GM23338 (cell line): ENCODE measurements around the gene FAXDC2. TPM values are rescaled to one million over a fixed set of nuclear protein-coding genes. Genes with fewer than 3 reads are reported as not detected.

Source experiments
- ATAC-seq: fragments of 200-7000 bp; cut with Tn5 transposase; 3 replicates; pipeline ENCODE4 v1.9.1; 2020
- DNase-seq: peaks from one replicate; pipeline ENCODE4 v3.0.0-alpha.2; 2015; ENCODE audit warnings: low spot score
- H2AFZ ChIP-seq: fragments of 200-600 bp; sonication (generic); 2 replicates; pipeline ENCODE4 v1.8.0; 2016; ENCODE audit warnings: antibody characterized with exemption, mild to moderate bottlenecking, moderate library complexity
- H3F3A ChIP-seq: fragments of 200-600 bp; sonication (generic); replicated peaks from 2 replicates; pipeline ENCODE4 v1.8.0; 2017; ENCODE audit warnings: antibody characterized with exemption, mixed run types, low read depth
- H3K27ac ChIP-seq: fragments of 200-600 bp; sonication (generic); 2 replicates; pipeline ENCODE4 v1.6.1; 2016; ENCODE audit warnings: low read depth
- H3K27me3 ChIP-seq: fragments of 200-600 bp; sonication (generic); 2 replicates; pipeline ENCODE4 v1.8.0; 2016; ENCODE audit warnings: mild to moderate bottlenecking, mixed run types, moderate library complexity; ENCODE audit not compliant: insufficient read depth
- H3K36me3 ChIP-seq: fragments of 200-600 bp; sonication (generic); 2 replicates; pipeline ENCODE4 v1.8.0; 2016; ENCODE audit warnings: mild to moderate bottlenecking; ENCODE audit not compliant: insufficient read depth
- H3K4me1 ChIP-seq: fragments of 200-600 bp; sonication (generic); 2 replicates; pipeline ENCODE4 v1.8.0; 2016; ENCODE audit warnings: mild to moderate bottlenecking, moderate library complexity; ENCODE audit not compliant: insufficient read depth
- H3K4me2 ChIP-seq: fragments of 200-600 bp; sonication (generic); 2 replicates; pipeline ENCODE4 v1.7.1; 2017; ENCODE audit warnings: mixed run types
- H3K4me3 ChIP-seq: fragments of 200-600 bp; sonication (generic); 2 replicates; pipeline ENCODE4 v1.6.1; 2016; ENCODE audit warnings: mixed run types
- H3K79me2 ChIP-seq: fragments of 200-600 bp; sonication (generic); replicated peaks from 2 replicates; pipeline ENCODE4 v1.8.0; 2017; ENCODE audit warnings: mild to moderate bottlenecking; ENCODE audit not compliant: insufficient read depth
- H3K9me2 ChIP-seq: fragments of 200-600 bp; sonication (generic); 2 replicates; pipeline ENCODE4 v1.8.0; 2017; ENCODE audit not compliant: insufficient read depth
- H4K20me1 ChIP-seq: fragments of 200-600 bp; sonication (generic); replicated peaks from 2 replicates; pipeline ENCODE4 v1.8.0; 2017; ENCODE audit warnings: mild to moderate bottlenecking; ENCODE audit not compliant: insufficient read depth
- H3K27ac Mint-ChIP-seq: 2 replicates; pipeline ENCODE4 v1.8.0; 2020; ENCODE audit warnings: inconsistent platforms, mild to moderate bottlenecking, moderate library complexity, mixed read lengths
- H3K27me3 Mint-ChIP-seq: 3 replicates; pipeline ENCODE4 v1.8.0; 2022; ENCODE audit warnings: low read depth, mild to moderate bottlenecking, moderate library complexity, mixed read lengths, inconsistent platforms; ENCODE audit not compliant: insufficient read depth, poor library complexity
- H3K36me3 Mint-ChIP-seq: 3 replicates; pipeline ENCODE4 v1.8.0; 2021; ENCODE audit warnings: low read depth, mild to moderate bottlenecking, inconsistent platforms, moderate library complexity, mixed read lengths
- H3K4me1 Mint-ChIP-seq: 3 replicates; pipeline ENCODE4 v1.8.0; 2020; ENCODE audit warnings: mild to moderate bottlenecking, inconsistent platforms, mixed read lengths
- H3K4me3 Mint-ChIP-seq: 3 replicates; pipeline ENCODE4 v1.8.0; 2021; ENCODE audit warnings: moderate library complexity, mild to moderate bottlenecking, inconsistent platforms, mixed read lengths
- H3K9me3 Mint-ChIP-seq: 3 replicates; pipeline ENCODE4 v1.8.0; 2020; ENCODE audit warnings: moderate library complexity, mild to moderate bottlenecking, inconsistent platforms, mixed read lengths
- POLR2AphosphoS5 ChIP-seq: IDR thresholded peaks from 2 replicates; pipeline ENCODE4 v1.6.1; 2016; ENCODE audit warnings: antibody characterized with exemption, low read depth
- STAT1 ChIP-seq: IDR thresholded peaks from one replicate; pipeline ENCODE4 v1.6.1; 2016; ENCODE audit warnings: antibody characterized with exemption; ENCODE audit not compliant: unreplicated experiment
- ZNF331 ChIP-seq: fragments of 250-450 bp; sonication (Bioruptor Pico); IDR thresholded peaks from 2 replicates; pipeline ENCODE4 v1.5.0; 2020; ENCODE audit warnings: low read depth, mild to moderate bottlenecking, moderate library complexity
- polyA plus RNA-seq: library from polyadenylated mRNA; unstranded; fragments of >200 nt; fragmentation: Nextera tagmentation; extraction: Ambion mirVana; gene quantifications from 2 replicates; pipeline ENCODE4 v1.2.1, GENCODE V29; 2016
- total RNA-seq: library from RNA; depleted of rRNA; stranded (reverse); fragments of >200 nt; shearing (Covaris generic); gene quantifications from 2 replicates; pipeline ENCODE4 v1.2.3, GENCODE V29; 2014
- TF ChIP-seq, protein P1 (sequence below): fragments of 250-450 bp; sonication (Bioruptor Pico); IDR thresholded peaks from 2 replicates; pipeline ENCODE4 v1.5.0; 2020; ENCODE audit warnings: mild to moderate bottlenecking, moderate library complexity
- TF ChIP-seq, protein P2 (sequence below): IDR thresholded peaks from 2 replicates; pipeline ENCODE4 v1.6.1; 2016; ENCODE audit warnings: antibody characterized with exemption
- TF ChIP-seq, protein P3 (sequence below), 2 experiments: fragments of 200-600 bp in 1 of 2; sonication (generic) in 1 of 2; conservative IDR thresholded peaks; 2 replicates each; pipeline versions ENCODE4 v1.5.1 to v1.6.1; 2016 to 2017; ENCODE audit warnings: antibody characterized with exemption in 2 of 2, low read depth in 2 of 2, mild to moderate bottlenecking in 2 of 2, moderate library complexity in 1 of 2
- TF ChIP-seq, protein P4 (sequence below): IDR thresholded peaks from one replicate; pipeline ENCODE4 v1.6.1; 2018; ENCODE audit warnings: antibody characterized with exemption; ENCODE audit not compliant: unreplicated experiment

Gene FAXDC2
- total and polyA plus RNA-seq, 2 experiments from 2014 or later: 4.0 to 4.6 TPM

DNA sequence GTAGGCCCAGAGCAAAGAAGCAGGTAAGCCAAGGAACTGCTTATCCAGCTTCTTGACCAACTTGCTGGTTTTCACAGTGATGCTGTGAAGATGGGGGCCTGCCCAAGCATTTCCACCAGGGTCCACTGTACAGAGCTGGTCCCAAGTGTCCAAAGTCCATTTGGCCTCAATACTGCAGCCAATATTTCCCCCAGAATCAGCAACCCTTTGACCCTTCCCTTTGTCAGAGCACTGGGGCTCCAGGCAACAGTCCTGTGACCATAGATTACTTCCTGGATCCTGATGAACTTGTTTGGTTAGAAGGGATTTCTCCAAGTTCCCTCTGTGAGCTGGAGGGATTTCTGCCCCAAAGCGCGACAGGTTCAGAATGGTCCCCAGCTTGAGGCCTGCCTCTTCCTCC, 26.3 kb downstream of the FAXDC2 start:
- peaks cover 24% of the 10 kb centered on the region for H3K27me3 Mint-ChIP-seq
- H3K4me1 ChIP-seq: no peaks in the 10 kb centered on the region
- DNase-seq (no peak), ATAC-seq (no peak)
- TF ChIP-seq, protein P1, sequence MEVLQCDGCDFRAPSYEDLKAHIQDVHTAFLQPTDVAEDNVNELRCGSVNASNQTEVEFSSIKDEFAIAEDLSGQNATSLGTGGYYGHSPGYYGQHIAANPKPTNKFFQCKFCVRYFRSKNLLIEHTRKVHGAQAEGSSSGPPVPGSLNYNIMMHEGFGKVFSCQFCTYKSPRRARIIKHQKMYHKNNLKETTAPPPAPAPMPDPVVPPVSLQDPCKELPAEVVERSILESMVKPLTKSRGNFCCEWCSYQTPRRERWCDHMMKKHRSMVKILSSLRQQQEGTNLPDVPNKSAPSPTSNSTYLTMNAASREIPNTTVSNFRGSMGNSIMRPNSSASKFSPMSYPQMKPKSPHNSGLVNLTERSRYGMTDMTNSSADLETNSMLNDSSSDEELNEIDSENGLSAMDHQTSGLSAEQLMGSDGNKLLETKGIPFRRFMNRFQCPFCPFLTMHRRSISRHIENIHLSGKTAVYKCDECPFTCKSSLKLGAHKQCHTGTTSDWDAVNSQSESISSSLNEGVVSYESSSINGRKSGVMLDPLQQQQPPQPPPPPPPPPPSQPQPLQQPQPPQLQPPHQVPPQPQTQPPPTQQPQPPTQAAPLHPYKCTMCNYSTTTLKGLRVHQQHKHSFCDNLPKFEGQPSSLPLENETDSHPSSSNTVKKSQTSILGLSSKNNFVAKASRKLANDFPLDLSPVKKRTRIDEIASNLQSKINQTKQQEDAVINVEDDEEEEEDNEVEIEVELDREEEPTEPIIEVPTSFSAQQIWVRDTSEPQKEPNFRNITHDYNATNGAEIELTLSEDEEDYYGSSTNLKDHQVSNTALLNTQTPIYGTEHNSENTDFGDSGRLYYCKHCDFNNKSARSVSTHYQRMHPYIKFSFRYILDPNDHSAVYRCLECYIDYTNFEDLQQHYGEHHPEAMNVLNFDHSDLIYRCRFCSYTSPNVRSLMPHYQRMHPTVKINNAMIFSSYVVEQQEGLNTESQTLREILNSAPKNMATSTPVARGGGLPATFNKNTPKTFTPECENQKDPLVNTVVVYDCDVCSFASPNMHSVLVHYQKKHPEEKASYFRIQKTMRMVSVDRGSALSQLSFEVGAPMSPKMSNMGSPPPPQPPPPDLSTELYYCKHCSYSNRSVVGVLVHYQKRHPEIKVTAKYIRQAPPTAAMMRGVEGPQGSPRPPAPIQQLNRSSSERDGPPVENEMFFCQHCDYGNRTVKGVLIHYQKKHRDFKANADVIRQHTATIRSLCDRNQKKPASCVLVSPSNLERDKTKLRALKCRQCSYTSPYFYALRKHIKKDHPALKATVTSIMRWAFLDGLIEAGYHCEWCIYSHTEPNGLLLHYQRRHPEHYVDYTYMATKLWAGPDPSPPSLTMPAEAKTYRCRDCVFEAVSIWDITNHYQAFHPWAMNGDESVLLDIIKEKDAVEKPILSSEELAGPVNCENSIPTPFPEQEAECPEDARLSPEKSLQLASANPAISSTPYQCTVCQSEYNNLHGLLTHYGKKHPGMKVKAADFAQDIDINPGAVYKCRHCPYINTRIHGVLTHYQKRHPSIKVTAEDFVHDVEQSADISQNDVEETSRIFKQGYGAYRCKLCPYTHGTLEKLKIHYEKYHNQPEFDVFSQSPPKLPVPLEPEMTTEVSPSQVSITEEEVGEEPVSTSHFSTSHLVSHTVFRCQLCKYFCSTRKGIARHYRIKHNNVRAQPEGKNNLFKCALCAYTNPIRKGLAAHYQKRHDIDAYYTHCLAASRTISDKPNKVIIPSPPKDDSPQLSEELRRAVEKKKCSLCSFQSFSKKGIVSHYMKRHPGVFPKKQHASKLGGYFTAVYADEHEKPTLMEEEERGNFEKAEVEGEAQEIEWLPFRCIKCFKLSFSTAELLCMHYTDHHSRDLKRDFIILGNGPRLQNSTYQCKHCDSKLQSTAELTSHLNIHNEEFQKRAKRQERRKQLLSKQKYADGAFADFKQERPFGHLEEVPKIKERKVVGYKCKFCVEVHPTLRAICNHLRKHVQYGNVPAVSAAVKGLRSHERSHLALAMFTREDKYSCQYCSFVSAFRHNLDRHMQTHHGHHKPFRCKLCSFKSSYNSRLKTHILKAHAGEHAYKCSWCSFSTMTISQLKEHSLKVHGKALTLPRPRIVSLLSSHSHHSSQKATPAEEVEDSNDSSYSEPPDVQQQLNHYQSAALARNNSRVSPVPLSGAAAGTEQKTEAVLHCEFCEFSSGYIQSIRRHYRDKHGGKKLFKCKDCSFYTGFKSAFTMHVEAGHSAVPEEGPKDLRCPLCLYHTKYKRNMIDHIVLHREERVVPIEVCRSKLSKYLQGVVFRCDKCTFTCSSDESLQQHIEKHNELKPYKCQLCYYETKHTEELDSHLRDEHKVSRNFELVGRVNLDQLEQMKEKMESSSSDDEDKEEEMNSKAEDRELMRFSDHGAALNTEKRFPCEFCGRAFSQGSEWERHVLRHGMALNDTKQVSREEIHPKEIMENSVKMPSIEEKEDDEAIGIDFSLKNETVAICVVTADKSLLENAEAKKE (CRISPR knock-in tag): no peak
- TF ChIP-seq, protein P2, sequence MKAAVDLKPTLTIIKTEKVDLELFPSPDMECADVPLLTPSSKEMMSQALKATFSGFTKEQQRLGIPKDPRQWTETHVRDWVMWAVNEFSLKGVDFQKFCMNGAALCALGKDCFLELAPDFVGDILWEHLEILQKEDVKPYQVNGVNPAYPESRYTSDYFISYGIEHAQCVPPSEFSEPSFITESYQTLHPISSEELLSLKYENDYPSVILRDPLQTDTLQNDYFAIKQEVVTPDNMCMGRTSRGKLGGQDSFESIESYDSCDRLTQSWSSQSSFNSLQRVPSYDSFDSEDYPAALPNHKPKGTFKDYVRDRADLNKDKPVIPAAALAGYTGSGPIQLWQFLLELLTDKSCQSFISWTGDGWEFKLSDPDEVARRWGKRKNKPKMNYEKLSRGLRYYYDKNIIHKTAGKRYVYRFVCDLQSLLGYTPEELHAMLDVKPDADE: no peak
- TF ChIP-seq, protein P3, sequence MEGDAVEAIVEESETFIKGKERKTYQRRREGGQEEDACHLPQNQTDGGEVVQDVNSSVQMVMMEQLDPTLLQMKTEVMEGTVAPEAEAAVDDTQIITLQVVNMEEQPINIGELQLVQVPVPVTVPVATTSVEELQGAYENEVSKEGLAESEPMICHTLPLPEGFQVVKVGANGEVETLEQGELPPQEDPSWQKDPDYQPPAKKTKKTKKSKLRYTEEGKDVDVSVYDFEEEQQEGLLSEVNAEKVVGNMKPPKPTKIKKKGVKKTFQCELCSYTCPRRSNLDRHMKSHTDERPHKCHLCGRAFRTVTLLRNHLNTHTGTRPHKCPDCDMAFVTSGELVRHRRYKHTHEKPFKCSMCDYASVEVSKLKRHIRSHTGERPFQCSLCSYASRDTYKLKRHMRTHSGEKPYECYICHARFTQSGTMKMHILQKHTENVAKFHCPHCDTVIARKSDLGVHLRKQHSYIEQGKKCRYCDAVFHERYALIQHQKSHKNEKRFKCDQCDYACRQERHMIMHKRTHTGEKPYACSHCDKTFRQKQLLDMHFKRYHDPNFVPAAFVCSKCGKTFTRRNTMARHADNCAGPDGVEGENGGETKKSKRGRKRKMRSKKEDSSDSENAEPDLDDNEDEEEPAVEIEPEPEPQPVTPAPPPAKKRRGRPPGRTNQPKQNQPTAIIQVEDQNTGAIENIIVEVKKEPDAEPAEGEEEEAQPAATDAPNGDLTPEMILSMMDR (conservative IDR thresholded peaks at IDR 0.05; ENCODE audit: low read depth in 2 of 2): no peak
- TF ChIP-seq, protein P4, sequence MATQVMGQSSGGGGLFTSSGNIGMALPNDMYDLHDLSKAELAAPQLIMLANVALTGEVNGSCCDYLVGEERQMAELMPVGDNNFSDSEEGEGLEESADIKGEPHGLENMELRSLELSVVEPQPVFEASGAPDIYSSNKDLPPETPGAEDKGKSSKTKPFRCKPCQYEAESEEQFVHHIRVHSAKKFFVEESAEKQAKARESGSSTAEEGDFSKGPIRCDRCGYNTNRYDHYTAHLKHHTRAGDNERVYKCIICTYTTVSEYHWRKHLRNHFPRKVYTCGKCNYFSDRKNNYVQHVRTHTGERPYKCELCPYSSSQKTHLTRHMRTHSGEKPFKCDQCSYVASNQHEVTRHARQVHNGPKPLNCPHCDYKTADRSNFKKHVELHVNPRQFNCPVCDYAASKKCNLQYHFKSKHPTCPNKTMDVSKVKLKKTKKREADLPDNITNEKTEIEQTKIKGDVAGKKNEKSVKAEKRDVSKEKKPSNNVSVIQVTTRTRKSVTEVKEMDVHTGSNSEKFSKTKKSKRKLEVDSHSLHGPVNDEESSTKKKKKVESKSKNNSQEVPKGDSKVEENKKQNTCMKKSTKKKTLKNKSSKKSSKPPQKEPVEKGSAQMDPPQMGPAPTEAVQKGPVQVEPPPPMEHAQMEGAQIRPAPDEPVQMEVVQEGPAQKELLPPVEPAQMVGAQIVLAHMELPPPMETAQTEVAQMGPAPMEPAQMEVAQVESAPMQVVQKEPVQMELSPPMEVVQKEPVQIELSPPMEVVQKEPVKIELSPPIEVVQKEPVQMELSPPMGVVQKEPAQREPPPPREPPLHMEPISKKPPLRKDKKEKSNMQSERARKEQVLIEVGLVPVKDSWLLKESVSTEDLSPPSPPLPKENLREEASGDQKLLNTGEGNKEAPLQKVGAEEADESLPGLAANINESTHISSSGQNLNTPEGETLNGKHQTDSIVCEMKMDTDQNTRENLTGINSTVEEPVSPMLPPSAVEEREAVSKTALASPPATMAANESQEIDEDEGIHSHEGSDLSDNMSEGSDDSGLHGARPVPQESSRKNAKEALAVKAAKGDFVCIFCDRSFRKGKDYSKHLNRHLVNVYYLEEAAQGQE: no peak
- TF ChIP-seq ZNF331 (CRISPR knock-in tag) (no peak), STAT1 (no peak), POLR2AphosphoS5 (no peak)
- no peak overlapping the region for H2AFZ ChIP-seq
- no peak overlapping the region for H3K4me3 Mint-ChIP-seq
- peaks cover 48% of the 10 kb centered on the region for H3K36me3 Mint-ChIP-seq
- H3K4me2 ChIP-seq: no peak overlapping the region
- no peak overlapping the region for H3K4me3 ChIP-seq
- peaks cover 8% of the 10 kb centered on the region; the same call in 1 of the 2 replicates for H3F3A ChIP-seq
- H3K27ac Mint-ChIP-seq: no peak overlapping the region
- H3K9me2 ChIP-seq: no peaks in the 10 kb centered on the region
- H3K36me3 ChIP-seq: peaks cover 15% of the 10 kb centered on the region
- peaks cover 16% of the 10 kb centered on the region for H4K20me1 ChIP-seq
- H3K27ac ChIP-seq: no peak overlapping the region
- no peaks in the 10 kb centered on the region for H3K79me2 ChIP-seq
- H3K9me3 Mint-ChIP-seq: no peaks in the 10 kb centered on the region
- H3K4me1 Mint-ChIP-seq: peaks cover 12% of the 10 kb centered on the region
- no peaks in the 10 kb centered on the region for H3K27me3 ChIP-seq
